ENCODE measurements around the gene TMEM135.

Gene TMEM135

GRCh38 chr11:87353771-87354345, 316.1 kb downstream of the TMEM135 start:
- no peak for DNase-seq (ENCODE audit: low read depth)

GRCh38 chr11:87355596-87355995, 317.9 kb downstream of the TMEM135 start:
- no peak for DNase-seq (ENCODE audit: low read depth)

- DNase-seq (ENCODE audit: low read depth): no peak
Observed at GRCh38 chr11:87356428-87356827, 318.7 kb downstream of the TMEM135 start.

DNA sequence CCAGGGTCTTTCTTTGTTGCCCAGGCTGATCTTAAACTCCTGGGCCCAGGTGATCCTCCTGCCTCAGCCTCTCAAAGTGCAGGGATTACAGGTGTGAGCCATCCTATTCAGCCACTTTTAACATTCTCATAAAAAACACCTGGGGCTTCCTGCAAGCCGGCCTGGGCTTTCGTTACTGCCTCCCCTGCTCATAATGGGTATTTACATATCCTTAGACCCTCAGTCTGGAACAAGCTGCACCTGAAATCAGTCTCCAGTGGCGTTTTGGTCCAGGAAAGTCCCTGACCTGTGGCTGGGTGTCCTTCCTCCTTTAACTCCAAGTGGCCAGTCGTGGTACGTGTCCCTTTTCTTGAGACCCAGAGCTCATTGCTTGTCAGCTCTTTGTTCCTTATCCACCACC, 320.7 kb downstream of the TMEM135 start:
- no peak for DNase-seq (ENCODE audit: low read depth)

- no peak for DNase-seq (ENCODE audit: low read depth)
Observed at GRCh38 chr11:87359401-87359800, 321.7 kb downstream of the TMEM135 start.

DNA sequence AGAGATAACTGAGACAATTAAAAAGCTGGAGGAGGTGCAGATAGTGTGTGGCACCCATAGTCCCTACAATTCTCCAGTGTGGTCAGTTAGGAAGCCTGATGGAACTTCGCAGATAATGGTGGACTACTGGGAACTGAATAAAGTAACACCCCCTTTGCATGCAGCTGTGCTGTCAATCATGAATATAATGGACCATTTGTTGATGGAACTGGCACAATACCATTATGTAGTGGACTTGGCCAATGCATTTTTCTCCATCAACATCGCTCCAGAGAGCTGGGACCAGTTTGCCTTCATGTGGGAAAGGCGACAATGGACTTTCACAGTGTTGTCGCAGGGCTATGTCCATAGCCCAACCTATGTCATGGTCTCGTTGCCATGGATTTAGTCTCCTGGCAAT, 324.2 kb downstream of the TMEM135 start:
- DNase-seq (ENCODE audit: low read depth): no peak

- DNase-seq (ENCODE audit: low read depth): no peak
Observed at GRCh38 chr11:87366346-87366745, 328.6 kb downstream of the TMEM135 start.

DNA sequence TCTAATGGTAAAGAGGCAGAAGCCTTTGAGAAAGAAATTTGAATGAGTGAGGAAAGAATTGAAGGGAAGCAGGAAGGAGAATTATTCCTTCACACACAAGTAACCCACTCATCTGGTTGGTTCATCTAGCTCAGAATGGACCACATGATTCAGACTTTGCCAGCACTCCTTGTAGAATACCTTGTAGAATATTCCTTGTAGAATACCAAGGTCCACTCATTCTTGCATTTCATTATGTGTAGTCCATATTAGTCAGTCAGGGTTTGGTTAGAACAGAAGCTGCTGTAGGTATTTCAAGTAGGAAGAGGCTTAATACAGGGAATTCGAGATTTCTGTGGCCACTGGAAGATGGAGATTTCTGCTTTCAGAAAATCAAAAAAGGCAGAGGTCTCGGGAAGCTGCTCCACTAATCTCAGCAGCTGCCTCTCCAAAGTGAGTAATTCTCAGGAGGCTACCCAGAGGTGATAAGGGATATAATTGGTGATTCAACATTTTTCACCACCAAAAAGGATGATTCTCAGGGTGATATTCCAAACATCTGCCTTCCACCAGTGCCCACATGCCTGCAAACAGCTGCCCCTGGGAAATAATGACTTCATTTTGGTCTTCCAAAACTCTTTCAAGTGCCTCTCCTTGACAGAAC, 329.1 kb downstream of the TMEM135 start:
- DNase-seq (ENCODE audit: low read depth): no peak

GRCh38 chr11:87368151-87368550, 330.4 kb downstream of the TMEM135 start:
- DNase-seq (ENCODE audit: low read depth): no peak

- DNase-seq (ENCODE audit: low read depth): no peak
Observed at GRCh38 chr11:87368858-87369480, 331.2 kb downstream of the TMEM135 start.

GRCh38 chr11:87369888-87370287, 332.2 kb downstream of the TMEM135 start:
- DNase-seq (ENCODE audit: low read depth): no peak

DNA sequence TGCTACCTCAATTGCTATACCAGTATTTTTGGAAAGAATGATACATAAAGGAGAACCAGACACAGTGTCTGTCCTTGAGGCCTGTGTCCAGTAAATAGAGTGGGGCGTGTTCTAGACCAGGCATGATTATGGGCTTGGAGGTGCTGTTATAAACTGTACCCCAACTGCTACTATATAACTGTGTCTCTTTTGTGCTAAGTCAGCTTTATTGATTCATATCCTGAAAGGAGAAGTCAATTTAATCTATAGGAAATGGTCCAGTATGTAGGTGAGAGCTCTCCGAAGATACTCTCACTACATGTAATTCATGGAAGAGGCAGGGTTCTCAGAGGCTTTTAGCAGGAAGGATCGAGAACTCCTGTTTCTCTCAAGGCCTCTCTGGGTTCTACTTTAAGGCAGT, 334.3 kb downstream of the TMEM135 start:
- no peak for DNase-seq (ENCODE audit: low read depth)

Measured in stimulated activated CD8-positive, alpha-beta memory T cell treated with anti-CD3 and anti-CD28 coated beads, Interleukin-12 subunit alpha, Interleukin-12 subunit beta, amount 100 ng/mL, for 4 hours (primary cell).